Upper lobe of right lung (tissue), 1 donor: ENCODE results near the gene SLC2A4. TPM values are rescaled to one million over a fixed set of nuclear protein-coding genes. Genes with fewer than 3 reads are reported as not detected.

Experiments used
- total RNA-seq: library from RNA; stranded (reverse); fragmentation: NEBNext Ultra II Directional; extraction: Animal tissue kit (Norgen Biotek cat#: 25700); gene quantifications from one replicate; pipeline ENCODE4 v1.2.1, GENCODE V29; 2021
- donor health status: DM: no; HTN: yes; CAD: no; lungs with severe emphysema.

The SLC2A4 gene
- total RNA-seq, 1 donor from 2014 or later, result 1.6 TPM

Other genes with a start within 250 kb of the SLC2A4 start
- 10.1 TPM for gene SLC16A13, start 245.7 kb upstream of the SLC2A4 start, total RNA-seq
- gene SLC16A11, start 237.6 kb upstream of the SLC2A4 start, total RNA-seq, result 6.8 TPM
- gene CLEC10A, start 201.5 kb upstream of the SLC2A4 start, total RNA-seq, result 12.6 TPM
- gene ASGR2, start 166.9 kb upstream of the SLC2A4 start, total RNA-seq, result 1.3 TPM
- gene ASGR1, start 102.3 kb upstream of the SLC2A4 start, total RNA-seq, result 4.3 TPM
- gene DLG4, start 61.9 kb upstream of the SLC2A4 start, total RNA-seq, result 30.7 TPM
- 544 TPM for gene ACADVL, start 61.8 kb upstream of the SLC2A4 start, total RNA-seq
- gene DVL2, start 47.2 kb upstream of the SLC2A4 start, total RNA-seq, result 41.0 TPM
- gene PHF23, start 42.3 kb upstream of the SLC2A4 start, total RNA-seq, result 36.9 TPM
- gene GABARAP, start 39.3 kb upstream of the SLC2A4 start, total RNA-seq, result 547 TPM
- 141 TPM for gene CTDNEP1, start 30.0 kb upstream of the SLC2A4 start, total RNA-seq
- 35.0 TPM for gene ELP5, start 29.5 kb upstream of the SLC2A4 start, total RNA-seq
- 117 TPM for gene CLDN7, start 19.2 kb upstream of the SLC2A4 start, total RNA-seq
- not detected for gene YBX2, start 12.9 kb downstream of the SLC2A4 start, total RNA-seq
- gene EIF5A, start 25.9 kb downstream of the SLC2A4 start, total RNA-seq, result 241 TPM
- gene GPS2, start 33.6 kb downstream of the SLC2A4 start, total RNA-seq, result 62.9 TPM
- gene NEURL4, start 47.6 kb downstream of the SLC2A4 start, total RNA-seq, result 37.6 TPM
- gene ACAP1, start 54.8 kb downstream of the SLC2A4 start, total RNA-seq, result 23.2 TPM
- 8.9 TPM for gene KCTD11, start 70.4 kb downstream of the SLC2A4 start, total RNA-seq
- gene TMEM95, start 73.4 kb downstream of the SLC2A4 start, total RNA-seq, result not detected
- 5.8 TPM for gene TNK1, start 99.4 kb downstream of the SLC2A4 start, total RNA-seq
- gene PLSCR3, start 112.8 kb downstream of the SLC2A4 start, total RNA-seq, result 30.3 TPM
- 45.2 TPM for gene TMEM256, start 122.4 kb downstream of the SLC2A4 start, total RNA-seq
- 11.7 TPM for gene NLGN2, start 126.1 kb downstream of the SLC2A4 start, total RNA-seq
- gene SPEM1, start 138.6 kb downstream of the SLC2A4 start, total RNA-seq, result not detected
- not detected for gene SPEM2, start 143.9 kb downstream of the SLC2A4 start, total RNA-seq
- not detected for gene SPEM3, start 147.1 kb downstream of the SLC2A4 start, total RNA-seq
- gene TMEM102, start 153.7 kb downstream of the SLC2A4 start, total RNA-seq, result 7.4 TPM
- 1.1 TPM for gene FGF11, start 157.8 kb downstream of the SLC2A4 start, total RNA-seq
- gene CHRNB1, start 163.3 kb downstream of the SLC2A4 start, total RNA-seq, result 10.1 TPM
- 84.7 TPM for gene ZBTB4, start 197.9 kb downstream of the SLC2A4 start, total RNA-seq
- gene SLC35G6, start 199.7 kb downstream of the SLC2A4 start, total RNA-seq, result not detected
- gene POLR2A, start 202.6 kb downstream of the SLC2A4 start, total RNA-seq, result 105 TPM